PC-9 (cell line): ENCODE data around the gene PLEKHG1. TPM values are rescaled to one million over a fixed set of nuclear protein-coding genes. Genes with fewer than 3 reads are reported as not detected.

Experiments
- BruUV-seq: library from RNA; stranded (reverse); fragments of 400-500 nt; replicated peaks from 2 replicates; lab custom pipeline; 2021; lab: Mats Ljungman, UMichigan
- CTCF ChIA-PET: fragments of 300-600 bp; sonication (Branson Sonifier 250); formaldehyde crosslinking; loops from one replicate; lab custom pipeline; 2022; ENCODE audit warnings: antibody characterized with exemption; lab: Charles Lee
- POLR2A ChIA-PET: fragments of 300-600 bp; sonication (Branson Sonifier 250); formaldehyde crosslinking; loops from one replicate; lab custom pipeline; 2022; ENCODE audit warnings: antibody characterized with exemption; ENCODE audit not compliant: unreplicated experiment; lab: Charles Lee
- DNase-seq, 2 experiments: peaks; one replicate each; pipeline versions ENCODE4 v3.0.0 to v3.0.0-alpha.2; 2015 to 2022; ENCODE audit warnings: mixed read lengths in 1 of 2
- H2AFZ ChIP-seq: fragments of 200-600 bp; sonication (generic); 2 replicates; pipeline ENCODE4 v1.8.1; 2017; ENCODE audit warnings: antibody characterized with exemption
- H3F3A ChIP-seq: fragments of 200-600 bp; sonication (generic); 2 replicates; pipeline ENCODE4 v1.8.1; 2017; ENCODE audit warnings: antibody characterized with exemption, mild to moderate bottlenecking, low read depth; ENCODE audit not compliant: insufficient read depth
- H3K27ac ChIP-seq: fragments of 200-600 bp; sonication (generic); 2 replicates; pipeline ENCODE4 v1.6.1; 2016; ENCODE audit warnings: mixed run types
- H3K27me3 ChIP-seq: fragments of 200-600 bp; sonication (generic); 2 replicates; pipeline ENCODE4 v1.6.1; 2016; ENCODE audit warnings: low read depth, mixed run types; ENCODE audit not compliant: insufficient read depth
- H3K36me3 ChIP-seq: fragments of 200-600 bp; sonication (generic); 2 replicates; pipeline ENCODE4 v1.6.1; 2016; ENCODE audit warnings: low read depth, mixed run types
- H3K4me1 ChIP-seq: fragments of 200-600 bp; sonication (generic); replicated peaks from 2 replicates; pipeline ENCODE4 v1.6.1; 2016; ENCODE audit warnings: mixed run types; ENCODE audit not compliant: insufficient read depth
- H3K4me2 ChIP-seq: fragments of 200-600 bp; sonication (generic); 2 replicates; pipeline ENCODE4 v1.6.1; 2017; ENCODE audit warnings: mixed run types
- H3K4me3 ChIP-seq: fragments of 200-600 bp; sonication (generic); 2 replicates; pipeline ENCODE4 v1.6.1; 2016; ENCODE audit warnings: mixed run types
- H3K79me2 ChIP-seq: fragments of 200-600 bp; sonication (generic); 2 replicates; pipeline ENCODE4 v1.6.1; 2017; ENCODE audit warnings: low read depth, mixed run types
- H3K9me2 ChIP-seq: fragments of 200-600 bp; sonication (generic); 2 replicates; pipeline ENCODE4 v1.8.1; 2017; ENCODE audit warnings: mild to moderate bottlenecking; ENCODE audit not compliant: insufficient read depth
- H3K9me3 ChIP-seq: fragments of 200-600 bp; sonication (generic); 2 replicates; pipeline ENCODE4 v1.8.1; 2016; ENCODE audit warnings: low read depth; ENCODE audit not compliant: insufficient read depth
- H4K20me1 ChIP-seq: fragments of 200-600 bp; sonication (generic); 2 replicates; pipeline ENCODE4 v1.8.1; 2017; ENCODE audit not compliant: insufficient read depth
- EZH2 ChIP-seq: fragments of 200-600 bp; sonication (generic); IDR thresholded peaks from 2 replicates; pipeline ENCODE4 v1.8.0; 2017; ENCODE audit warnings: antibody characterized with exemption, low read depth
- intact Hi-C: fragments of 100-400 bp; cut with micrococcal nuclease; formaldehyde crosslinking; loops from one replicate; pipeline ENCODE4 v1.10.0; 2022; ENCODE audit not compliant: unreplicated experiment
- total RNA-seq: library from RNA; stranded (reverse); gene quantifications from 2 replicates; pipeline ENCODE4 v1.2.3, GENCODE V29; 2021
- TF ChIP-seq, protein P1 (sequence below): fragments of 200-600 bp; sonication (generic); conservative IDR thresholded peaks from 2 replicates; pipeline ENCODE4 v1.6.1; 2017; ENCODE audit warnings: mixed run types, antibody characterized with exemption, mild to moderate bottlenecking, moderate library complexity

The PLEKHG1 gene
- total RNA-seq, 1 experiment from 2014 or later = 8.9 TPM

DNA sequence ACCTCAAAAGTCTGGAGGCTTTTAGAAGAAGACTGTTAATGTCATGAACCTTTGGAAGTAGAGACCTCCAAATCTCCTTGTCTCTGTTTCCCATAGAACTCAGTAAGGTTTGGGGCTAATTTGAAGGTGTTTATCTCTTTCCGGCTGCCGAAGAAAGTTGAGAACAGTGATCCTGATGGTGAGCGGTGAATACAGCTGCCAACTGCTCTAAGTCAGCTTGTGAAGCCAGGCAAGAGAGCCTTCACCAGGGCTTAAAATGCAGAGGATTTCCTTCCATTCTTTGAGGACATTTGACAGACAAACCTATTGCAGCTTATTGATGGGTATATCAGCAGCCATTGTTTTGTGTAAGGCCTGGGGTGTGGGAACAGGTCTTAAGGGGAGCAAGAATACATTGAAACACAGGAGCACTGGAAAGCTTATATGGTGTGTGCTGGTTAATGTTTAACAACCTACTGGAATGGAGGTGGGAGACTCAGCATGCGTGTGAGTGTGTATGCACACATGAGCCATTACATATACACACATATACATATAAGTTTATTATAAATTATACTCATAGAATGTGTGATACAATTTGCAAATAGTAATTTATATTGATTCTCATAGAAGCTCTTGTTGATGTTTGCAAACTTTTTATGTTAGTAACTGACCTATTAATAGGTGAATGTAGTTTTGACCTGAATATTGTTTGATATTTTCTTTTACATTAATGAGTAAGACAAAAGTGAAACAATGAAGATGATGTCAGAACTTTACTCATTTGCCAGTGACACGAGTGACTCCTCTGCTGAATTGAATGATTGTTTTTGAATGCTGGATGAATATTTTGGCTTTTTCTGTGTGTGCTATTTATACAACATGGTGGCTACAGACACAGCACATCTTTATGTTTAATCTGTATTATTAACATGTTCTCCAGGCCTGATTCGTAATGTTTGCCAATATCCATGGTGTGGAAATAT lies 18.1 kb downstream of the PLEKHG1 start:
- no peak overlapping the region for H3K4me2 ChIP-seq
- H3K9me2 ChIP-seq = no peaks in the 10 kb centered on the region
- BruUV-seq = no TSS peak
- H3K4me1 ChIP-seq = no peaks in the 10 kb centered on the region
- no peaks in the 10 kb centered on the region for H3K27me3 ChIP-seq
- POLR2A ChIA-PET = no interaction called here
- H2AFZ ChIP-seq = no peak overlapping the region
- CTCF ChIA-PET = no interaction called here
- no peaks in the 10 kb centered on the region for H3K9me3 ChIP-seq
- no peaks in the 10 kb centered on the region for H3F3A ChIP-seq
- no peak overlapping the region for H3K4me3 ChIP-seq
- no peaks in the 10 kb centered on the region for H3K79me2 ChIP-seq
- H3K27ac ChIP-seq = no peak overlapping the region
- TF ChIP-seq, protein P1, sequence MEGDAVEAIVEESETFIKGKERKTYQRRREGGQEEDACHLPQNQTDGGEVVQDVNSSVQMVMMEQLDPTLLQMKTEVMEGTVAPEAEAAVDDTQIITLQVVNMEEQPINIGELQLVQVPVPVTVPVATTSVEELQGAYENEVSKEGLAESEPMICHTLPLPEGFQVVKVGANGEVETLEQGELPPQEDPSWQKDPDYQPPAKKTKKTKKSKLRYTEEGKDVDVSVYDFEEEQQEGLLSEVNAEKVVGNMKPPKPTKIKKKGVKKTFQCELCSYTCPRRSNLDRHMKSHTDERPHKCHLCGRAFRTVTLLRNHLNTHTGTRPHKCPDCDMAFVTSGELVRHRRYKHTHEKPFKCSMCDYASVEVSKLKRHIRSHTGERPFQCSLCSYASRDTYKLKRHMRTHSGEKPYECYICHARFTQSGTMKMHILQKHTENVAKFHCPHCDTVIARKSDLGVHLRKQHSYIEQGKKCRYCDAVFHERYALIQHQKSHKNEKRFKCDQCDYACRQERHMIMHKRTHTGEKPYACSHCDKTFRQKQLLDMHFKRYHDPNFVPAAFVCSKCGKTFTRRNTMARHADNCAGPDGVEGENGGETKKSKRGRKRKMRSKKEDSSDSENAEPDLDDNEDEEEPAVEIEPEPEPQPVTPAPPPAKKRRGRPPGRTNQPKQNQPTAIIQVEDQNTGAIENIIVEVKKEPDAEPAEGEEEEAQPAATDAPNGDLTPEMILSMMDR = no peak
- TF ChIP-seq EZH2 = no peak
- H4K20me1 ChIP-seq = peaks cover 6% of the 10 kb centered on the region; the same call in 1 of the 2 replicates
- intact Hi-C loops = no loop called here
- no peak for DNase-seq
- no peaks in the 10 kb centered on the region for H3K36me3 ChIP-seq

DNA sequence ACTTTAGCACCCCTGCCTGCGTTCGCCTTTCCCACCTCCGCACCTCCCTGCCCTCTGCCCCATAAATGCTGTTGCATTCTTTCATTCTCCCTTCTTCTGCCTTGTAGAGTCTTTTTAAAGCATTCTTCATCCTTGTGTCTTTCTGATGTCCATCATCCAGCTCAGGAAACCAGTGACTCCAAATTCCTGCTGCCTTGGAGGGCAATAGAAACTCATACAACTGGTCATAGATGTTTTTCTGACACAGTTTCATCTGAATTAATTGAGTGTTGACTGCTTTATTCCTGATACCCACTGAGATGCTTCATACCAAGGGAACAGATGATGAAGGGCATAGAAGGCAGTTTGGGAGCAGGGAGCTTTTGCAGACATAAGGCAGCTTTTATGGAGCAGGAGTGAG lies 19.6 kb downstream of the PLEKHG1 start:
- H3K9me3 ChIP-seq = no peaks in the 10 kb centered on the region
- H3K4me3 ChIP-seq = no peak overlapping the region
- no peaks in the 10 kb centered on the region for H3K79me2 ChIP-seq
- no peaks in the 10 kb centered on the region for H3F3A ChIP-seq
- H3K9me2 ChIP-seq = no peaks in the 10 kb centered on the region
- no TSS peak for BruUV-seq
- DNase-seq = no peak
- H3K36me3 ChIP-seq = no peaks in the 10 kb centered on the region
- no peak overlapping the region for H2AFZ ChIP-seq
- POLR2A ChIA-PET = no interaction called here
- H3K4me1 ChIP-seq = no peaks in the 10 kb centered on the region
- intact Hi-C loops = no loop called here
- H4K20me1 ChIP-seq = peaks cover 6% of the 10 kb centered on the region; the same call in 1 of the 2 replicates
- no peaks in the 10 kb centered on the region for H3K27me3 ChIP-seq
- no peak overlapping the region for H3K4me2 ChIP-seq
- CTCF ChIA-PET = no interaction called here
- H3K27ac ChIP-seq = no peak overlapping the region
- TF ChIP-seq, protein P1 = no peak
- no peak for TF ChIP-seq EZH2

DNA sequence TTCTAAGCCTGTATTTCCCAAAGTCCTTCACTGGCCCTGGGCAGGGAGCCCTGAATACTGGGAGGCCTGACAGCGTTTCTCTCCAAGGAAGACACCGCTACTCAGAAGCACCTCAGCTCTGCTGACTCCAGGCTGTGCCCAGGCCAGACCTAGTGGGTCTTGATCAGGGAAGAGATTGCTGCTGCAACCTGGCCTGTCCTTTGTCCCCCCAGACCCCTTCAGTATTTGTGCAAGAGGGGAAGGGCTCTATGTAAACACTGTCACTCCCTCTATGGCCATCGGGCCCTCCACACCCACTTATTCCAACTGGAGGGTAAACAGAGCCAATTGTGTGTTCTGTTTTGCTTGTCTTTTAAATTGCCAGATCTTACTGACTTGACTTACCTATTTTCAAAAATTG lies 20.6 kb downstream of the PLEKHG1 start:
- TF ChIP-seq, protein P1 = no peak
- TF ChIP-seq EZH2 = no peak
- no peaks in the 10 kb centered on the region for H3K27me3 ChIP-seq
- no peak overlapping the region for H3K4me2 ChIP-seq
- BruUV-seq = no TSS peak
- no peaks in the 10 kb centered on the region for H3K79me2 ChIP-seq
- CTCF ChIA-PET = no interaction called here
- H3K27ac ChIP-seq = no peak overlapping the region
- no peaks in the 10 kb centered on the region for H3K4me1 ChIP-seq
- intact Hi-C loops = no loop called here
- DNase-seq = no peak
- no peaks in the 10 kb centered on the region for H3F3A ChIP-seq
- no peaks in the 10 kb centered on the region for H3K36me3 ChIP-seq
- peaks cover 6% of the 10 kb centered on the region; the same call in 1 of the 2 replicates for H4K20me1 ChIP-seq
- POLR2A ChIA-PET = no interaction called here
- H3K9me2 ChIP-seq = no peaks in the 10 kb centered on the region
- no peak overlapping the region for H2AFZ ChIP-seq
- no peak overlapping the region for H3K4me3 ChIP-seq
- no peaks in the 10 kb centered on the region for H3K9me3 ChIP-seq
